ENCODE data around the gene MEGF6.
A peak's percentile ranks its signal among the peaks of the same experiment; 100 is the strongest.

Gene MEGF6

DNA sequence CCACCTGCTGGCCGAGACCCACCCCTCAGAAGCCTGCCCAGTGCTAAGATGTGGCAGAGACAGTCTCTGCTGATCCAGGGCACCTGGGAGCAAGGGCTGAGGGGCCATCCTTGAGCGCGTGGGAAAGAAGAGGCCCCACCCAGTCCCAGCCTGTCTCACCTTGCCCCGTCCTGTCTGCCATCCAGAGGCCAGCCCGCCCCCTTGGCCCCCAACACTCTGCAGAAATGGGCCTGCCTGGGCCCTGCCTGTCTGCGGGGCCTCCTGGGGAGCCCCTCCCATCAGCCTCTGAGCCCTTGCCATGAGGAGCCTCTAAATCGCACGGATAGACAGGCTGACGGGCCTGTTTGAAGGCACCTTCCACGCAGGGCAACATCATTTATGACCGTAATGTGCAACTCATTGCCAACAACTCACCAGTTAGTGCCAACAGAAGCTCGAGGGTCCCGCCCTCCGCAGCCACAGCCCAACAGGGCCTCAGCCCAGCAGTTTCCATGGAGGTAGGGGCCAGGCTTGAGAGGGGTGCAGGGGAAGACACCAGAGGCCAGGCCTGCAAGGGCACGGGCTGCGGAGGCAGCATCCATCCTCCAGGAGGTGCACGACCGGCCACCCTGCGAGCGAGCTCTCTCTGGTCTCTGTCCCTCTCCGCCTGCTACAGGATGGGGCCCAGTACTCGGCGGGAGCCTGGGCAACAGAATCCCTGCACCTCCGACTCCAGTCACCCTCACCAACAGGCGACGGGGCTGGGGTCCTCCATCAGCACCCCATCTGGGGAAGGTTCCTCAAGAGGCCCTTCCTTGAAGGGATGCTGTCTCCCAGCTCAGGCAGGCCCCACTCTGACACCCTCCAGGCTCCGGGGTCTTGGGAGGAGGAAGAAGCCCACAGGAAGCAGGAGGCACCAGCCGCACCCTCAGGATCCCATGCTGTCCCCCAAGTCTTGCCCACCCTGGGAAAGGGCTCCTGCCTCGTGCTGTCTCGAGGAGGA is 78.0 kb downstream of the MEGF6 start:
- no peak for DNase-seq

DNA sequence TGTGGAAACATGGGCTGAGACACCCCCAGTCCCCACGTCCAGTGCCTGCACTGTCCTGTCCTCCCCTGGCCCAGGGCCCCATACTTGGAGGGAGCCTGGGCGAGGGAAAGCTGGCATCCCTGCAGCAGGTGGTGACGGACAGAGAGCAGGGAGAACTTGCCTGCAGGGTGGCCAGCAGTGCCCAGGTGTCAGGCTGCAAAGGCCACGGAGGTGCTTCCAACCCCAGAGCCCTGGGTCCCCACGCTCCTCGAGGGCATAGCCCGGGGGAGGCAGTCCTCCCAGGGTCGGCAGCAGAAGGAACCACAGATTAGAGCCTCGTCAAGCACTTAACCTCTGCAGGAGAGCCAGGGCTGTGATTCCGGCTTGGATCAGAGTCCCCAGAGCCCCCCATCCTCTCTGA is 79.4 kb downstream of the MEGF6 start:
- DNase-seq = no peak

DNA sequence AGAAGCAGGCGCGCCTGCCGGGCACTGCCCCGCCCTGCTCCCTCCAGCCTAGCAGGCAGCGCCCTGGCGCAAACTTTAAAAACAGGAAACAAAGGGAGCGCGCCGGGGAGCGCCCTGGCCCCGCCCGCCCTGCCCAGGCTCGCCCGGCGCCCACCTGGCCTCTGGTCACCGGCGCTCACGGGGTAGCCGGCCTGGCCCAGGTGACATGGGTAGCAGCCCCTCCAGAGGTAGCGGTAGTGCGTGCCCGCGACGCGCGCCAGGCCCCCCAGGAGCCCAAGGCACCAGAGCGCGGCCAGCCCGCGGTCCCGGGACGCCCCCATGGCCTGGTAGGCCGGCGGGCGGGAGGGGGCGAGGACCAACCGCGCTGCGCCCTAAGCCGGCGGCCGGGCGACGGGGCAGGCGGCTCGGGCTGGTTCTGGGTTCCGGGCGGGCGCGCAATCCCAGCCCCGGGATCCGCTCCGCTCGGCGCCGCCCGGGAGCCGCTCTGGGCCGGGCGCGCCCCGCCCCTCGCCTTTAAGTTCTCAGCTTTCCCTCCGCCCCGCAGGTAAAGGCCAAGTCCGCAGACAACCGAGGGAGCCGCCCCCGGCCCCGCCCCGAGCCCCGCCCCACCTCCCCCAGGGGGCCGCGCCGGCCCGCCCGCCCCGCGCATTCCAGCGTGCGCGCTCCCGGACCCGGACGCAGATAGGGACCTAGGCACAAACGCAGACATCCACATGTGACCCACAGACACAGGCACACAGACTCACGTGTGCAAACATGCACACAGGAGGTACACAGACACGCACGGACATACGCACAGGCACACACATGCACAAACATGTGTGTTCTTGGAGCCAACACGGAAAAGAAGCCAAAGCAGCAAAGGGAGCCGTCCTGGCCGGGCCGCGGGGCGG is 80.1 kb downstream of the MEGF6 start:
- peak; percentile 53 for DNase-seq

DNA sequence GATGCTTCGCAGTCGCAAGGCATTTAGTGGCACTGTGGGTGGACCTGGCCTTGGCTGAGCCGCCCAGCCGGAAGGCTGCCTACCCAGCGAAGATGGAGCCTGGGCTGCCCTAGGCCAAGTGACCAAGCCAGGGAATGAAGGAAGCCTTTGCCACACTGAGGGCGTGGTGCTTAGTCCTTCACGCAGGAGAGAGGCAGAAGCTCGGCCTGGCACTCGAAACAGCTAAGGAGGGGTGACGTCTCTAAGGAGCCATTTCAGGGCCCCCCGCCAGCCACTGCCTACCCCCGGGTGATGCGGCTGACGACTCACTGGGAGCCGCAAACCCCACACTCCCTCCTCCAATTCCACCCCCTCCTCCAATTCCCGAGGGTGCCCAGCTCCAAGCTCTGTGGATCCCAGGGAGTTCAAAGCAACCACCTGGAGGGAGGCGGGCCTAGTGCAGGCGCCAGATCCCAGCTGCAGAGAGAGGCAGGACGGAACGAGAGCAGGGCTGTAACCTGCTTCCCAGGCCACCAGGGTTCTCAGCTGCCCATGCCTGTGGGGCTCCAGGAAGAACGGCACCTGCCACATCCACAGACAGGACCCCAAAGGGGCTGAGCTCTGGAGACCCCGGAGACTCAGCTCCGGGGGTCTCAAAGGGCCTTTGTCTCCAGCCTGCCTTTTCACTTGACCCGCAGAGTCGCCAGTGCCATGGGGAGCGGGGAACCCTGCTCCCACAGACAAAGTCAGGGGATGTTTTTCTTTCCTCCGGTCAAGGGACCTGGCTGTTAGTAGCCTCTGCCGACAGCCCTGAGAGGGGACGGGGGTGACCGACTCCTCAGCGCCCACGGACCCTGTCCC is 81.0 kb downstream of the MEGF6 start:
- DNase-seq = no peak

DNA sequence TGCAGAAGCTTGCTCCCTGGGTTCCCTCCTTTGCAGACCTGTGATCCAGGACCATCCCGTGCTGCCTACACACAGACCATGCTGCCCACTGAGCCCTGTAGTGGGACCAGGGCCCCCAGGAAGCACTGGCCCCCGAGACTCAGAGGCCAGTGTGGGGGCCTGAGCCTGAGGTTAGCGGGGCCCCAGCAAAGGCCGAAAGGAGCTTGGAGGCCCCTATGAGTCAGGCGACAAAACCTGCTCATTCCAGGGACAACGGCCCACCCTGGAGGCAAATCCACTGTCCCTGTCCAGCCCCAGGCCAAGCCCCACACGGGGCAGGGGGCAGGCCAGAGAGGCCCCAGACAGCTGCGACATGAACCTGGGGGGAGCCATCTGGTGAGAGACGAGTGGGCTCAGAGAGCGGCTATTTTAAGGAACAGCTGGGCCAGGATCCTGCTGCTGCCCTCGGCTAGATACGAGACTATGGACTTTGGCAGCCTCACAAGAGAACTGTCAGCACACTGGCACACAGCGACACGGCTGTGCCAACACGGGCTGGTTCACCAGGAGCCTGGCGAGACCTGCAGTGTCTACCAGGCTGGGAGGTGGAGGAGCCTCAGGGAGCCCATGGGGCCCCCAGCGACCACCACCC is 82.1 kb downstream of the MEGF6 start:
- no peak for DNase-seq

DNA sequence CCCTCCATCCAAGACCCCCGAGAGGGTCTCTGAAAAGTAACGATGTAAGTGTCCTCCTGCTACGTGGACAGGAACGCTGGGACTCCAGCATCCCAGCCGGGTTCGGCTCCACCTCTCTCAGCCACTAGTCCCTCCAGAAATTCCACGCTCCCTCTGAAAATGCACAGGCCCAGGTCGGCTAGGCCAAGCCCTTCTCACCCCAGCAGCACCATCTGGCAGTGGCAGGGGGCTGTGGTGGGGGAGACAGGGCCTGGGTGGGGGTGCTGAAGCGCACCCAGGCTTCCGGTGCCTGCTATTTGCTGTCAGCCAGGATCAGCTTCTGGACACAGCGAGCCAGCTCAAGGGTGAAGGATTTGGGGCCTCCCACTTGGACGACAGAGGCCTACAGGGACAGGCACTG is 83.5 kb downstream of the MEGF6 start:
- no peak for DNase-seq

DNA sequence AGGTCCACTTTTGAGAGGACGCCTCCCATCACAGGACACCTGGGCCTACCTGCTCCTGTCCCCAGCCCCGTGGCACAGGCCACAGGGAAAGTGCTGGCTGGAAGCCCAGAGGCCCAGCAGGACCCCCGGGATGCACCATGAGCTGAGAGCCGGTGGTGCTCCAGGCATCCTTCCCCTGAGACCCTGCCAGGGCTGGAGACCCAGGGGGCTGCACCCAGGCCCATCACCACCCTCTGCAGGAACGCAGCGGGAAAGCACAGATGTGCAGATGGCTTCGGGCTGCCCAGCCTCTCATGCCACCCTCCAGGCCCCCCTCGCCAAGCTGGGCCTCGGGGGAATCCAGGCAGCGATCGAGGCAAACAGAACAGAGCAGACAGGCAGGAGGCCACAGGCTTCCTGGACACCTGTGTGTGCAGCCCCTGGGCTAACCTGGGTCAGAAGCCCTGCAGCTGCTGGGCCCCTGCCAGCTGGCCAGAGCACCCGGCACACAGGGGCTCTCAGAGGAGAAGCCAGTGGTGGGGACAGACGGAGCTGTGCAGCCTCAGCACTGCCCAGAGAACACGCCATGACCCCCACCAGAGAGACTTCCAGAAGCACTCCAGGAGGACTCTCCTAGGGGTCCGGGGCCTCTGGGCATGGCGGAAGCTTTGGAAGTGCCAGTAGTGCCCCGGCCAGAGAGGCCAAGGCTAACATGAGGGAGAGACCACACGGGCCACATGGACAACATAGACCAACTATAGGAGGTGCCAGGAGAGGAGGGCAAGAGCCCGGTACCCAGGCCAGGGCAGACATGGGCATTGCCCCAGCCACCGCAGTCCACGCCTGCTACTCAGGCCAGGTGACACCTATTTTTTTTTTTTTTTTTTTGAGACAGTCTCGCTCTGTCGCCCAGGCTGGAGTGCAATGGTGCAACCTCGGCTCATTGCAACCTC is 85.5 kb downstream of the MEGF6 start:
- no peak for DNase-seq

DNA sequence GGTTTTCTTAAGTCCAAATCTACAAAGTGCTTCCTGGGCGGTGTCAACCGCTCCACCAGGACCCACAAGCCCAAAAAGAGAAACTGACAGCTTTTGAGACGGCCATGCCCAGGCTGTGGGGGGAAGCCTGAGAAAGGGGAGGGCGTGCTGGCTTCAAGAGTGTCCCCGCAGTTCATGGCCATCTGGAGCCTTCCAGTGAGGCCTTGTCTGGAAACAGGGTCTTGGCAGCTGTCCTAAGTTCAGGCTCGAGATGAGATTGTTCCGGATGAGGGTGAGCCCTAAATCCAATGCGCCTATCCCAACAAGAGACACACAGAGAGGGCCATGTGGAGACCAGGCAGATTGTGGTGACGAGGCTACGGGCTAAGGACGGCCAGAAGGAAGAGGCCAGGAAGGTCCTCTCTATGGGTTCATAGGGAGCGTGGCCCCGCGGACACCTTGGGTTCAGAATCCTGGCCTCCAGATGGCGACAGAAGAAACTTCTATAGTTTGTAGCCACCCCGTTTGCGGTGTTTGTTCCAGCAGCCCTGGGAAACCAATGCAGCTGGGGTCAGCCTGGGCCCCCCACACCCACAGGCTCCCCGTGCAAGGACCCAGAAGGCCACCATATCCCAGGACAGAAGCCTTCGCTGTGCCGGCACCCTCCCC is 86.6 kb downstream of the MEGF6 start:
- DNase-seq = no peak

DNA sequence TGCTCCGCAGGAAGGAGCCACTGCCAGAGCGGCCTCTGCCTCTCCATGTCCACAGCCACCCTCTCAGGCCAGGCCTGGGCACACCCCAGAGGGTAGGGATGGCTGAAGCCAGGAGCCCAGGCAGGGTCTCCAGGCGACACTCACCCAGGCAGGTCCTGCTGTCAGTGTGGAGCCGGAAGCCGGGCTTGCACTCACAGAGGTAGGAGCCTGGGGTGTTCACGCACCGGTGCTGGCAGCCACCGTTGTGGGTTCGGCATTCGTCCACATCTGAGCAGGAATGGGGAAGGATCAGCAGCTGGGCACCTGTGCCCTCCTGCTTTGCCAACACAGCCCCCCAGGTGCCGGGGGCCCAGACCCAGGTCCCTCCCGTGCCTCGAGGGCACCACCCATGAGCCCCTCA is 87.3 kb downstream of the MEGF6 start:
- no peak for DNase-seq

DNA sequence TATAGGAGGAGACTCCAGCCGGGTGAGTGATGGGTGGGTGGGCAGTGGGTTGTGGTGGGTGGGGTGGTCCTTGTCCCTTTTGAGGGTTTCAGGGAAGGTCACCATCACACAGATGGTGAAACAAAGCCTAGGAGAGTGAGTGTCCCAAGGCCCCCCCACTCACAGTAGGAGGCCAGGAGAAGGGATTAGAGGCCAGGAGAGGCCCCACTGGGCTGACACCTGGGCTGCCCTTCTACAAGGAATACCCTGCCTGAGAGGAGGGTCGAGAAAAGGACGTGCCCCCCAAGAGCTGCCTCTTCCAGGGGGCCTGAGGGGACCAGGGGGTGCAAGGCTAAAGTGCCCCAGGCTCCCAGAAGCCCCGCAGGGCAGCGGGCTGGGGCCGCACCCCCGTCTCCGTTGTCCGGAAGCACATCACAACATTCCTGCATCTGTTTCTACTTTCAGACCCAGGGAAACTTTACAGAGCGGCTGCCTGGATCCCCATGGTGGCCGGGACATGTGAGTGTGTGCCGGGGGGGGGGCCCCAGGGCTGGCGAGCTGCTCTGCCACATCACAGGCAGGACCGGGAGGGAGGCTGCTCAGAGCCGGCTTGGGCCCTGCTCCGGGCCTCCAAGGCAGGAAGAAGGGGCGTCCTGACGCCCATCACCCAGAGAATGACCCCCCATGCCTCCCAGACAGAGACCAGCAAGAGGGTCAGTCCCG is 88.6 kb downstream of the MEGF6 start:
- DNase-seq = no peak

DNA sequence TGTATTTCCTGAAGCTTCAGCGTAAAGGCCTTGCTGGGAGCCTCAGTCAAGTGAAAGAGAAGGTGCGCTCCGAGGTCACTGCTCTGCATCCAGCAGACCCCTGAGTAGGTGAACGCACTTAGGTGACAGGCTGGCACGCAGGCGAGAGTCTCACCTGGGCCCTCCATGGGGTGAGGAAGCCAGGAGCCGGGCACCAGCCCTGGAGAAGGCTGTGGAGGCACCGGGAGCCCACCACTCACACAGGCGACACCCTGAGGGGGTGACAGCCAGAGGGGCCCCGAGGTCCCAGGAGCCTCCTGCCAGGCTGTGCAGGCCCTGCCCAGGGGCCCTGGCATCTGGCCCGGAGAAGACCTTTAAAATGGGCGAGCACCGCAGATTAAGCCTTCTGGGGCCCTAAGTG is 89.2 kb downstream of the MEGF6 start:
- DNase-seq = no peak

DNA sequence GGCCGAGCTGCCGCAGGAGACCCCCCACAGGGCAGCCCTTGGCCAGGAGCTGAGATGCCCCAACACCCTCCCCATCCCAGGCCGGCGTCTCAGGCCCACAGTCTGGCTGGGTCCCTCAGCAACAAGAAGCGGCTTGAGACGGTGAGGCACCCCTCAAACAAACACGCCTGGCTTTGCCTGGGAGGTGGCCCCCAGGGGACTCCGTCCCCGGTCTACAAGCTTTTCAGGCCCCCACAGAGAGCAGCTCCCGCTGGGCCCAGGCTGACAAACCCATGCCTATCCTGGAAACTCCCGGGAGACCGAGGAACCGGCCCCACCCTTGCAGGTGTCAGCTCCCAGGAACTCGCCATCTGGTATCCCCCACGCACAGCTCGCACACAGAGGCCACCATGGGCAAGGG is 89.9 kb downstream of the MEGF6 start:
- DNase-seq = no peak

DNA sequence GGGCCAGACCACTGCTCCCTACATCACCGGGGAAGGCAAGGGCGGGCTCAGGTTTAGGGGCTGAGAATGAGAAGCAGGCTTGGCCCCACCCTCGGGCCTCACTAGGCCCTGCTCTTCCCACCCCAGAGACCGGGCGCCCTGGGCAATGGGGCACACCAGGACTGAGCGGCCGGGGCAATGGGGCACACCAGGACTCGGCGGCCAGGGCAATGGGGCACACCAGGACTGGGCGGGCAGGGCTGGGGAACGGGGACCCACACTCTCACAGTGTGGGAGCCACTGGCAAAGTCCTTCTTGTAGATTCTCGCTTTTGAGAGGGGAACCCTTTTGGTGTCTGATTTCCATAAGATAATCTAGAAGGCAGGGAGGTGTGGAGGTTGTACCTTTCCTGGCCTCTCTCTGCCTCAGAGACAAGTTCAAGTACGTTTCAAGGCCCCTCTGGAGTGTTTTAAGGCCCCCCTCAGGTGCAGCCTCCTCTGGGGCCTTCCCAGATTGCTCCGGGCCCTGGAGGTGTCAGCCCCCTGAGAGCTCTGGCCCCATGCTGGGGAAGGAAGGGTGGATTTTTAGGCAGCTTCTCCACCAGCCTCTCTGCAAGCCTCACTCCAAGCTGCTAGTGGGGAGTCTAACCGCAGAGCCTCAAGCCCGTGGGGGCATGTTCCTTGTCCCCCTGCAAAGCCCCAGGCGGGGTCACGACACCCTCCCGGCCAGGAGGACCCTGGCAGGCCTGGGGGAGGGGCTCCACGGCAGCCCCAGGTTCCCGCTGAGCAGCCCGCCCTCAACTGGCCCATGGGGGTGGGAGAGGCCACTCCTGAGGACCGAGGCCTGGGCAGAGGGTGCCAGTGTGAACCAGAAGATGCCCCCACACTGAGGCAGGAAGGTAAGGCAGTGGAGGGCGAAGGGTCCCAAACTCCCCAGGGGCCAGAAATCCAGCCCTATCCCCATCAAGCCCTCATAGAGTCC is 90.6 kb downstream of the MEGF6 start:
- DNase-seq = no peak

DNA sequence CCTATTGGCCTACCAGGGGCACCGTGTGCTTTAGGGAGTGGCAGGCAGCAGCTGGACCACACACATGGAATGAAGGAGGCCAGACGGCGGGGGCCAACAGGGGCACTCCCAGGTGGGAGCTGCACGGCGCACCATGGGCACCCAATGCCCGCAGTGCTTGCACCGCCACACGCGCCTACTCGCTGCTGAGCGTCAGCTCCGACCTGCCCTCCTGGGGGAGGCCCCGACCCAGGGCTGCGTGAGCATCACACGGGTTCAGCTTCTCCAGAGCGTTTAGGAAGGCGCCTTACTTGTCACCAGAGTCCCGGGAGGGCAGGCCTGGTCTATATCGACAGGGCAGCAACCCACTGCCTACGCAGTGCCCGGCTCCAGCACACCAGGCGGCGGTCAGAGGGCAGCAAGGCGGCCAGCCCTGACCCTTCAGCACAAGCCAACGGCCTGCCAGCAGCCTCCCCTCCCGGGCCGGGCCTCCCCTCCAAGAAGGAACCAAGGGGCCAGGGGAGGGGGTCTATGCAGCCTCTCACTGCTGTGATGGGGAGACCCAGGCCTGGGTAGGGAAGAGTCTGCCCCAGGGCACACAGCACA is 91.9 kb downstream of the MEGF6 start:
- no peak for DNase-seq

DNA sequence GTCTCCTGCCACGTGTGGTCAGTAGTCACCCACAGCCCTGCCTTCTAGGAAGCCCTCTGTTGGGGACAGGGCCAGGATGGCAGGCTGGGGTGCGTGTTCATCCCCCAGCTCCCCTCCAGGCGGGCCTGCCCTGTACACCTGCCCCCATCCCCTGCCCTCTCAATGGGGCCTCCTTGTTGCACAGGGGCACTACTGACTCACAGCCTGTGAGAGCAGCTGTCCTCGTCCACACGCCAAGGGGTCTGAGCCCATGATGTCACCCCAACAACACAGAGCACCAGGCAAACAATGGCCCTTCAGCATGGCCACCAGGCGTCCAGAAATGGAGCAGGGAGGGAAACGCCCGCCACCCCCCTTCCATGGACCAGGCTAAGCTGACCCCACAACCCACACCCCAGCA is 92.6 kb downstream of the MEGF6 start:
- DNase-seq = no peak

DNA sequence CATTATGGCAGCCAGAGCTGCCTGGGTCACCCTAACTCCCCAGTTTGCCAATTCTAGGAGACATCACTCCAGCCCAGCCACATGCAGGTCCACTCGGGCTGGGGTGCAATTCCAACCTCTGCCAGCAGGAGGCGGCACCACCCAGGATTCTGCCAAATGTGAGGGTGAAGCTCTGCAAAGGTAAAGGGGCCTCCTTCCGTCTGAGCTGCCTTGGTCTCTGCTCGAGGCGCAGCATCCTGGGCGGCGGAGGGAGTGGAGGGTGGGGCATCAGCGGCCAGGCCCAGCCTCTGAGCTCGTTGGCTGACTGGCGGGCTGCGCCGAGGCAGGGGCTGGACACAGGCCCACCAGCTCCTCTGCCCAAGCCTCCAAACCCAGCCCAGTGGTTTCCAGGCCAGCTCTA is 93.1 kb downstream of the MEGF6 start:
- no peak for DNase-seq

DNA sequence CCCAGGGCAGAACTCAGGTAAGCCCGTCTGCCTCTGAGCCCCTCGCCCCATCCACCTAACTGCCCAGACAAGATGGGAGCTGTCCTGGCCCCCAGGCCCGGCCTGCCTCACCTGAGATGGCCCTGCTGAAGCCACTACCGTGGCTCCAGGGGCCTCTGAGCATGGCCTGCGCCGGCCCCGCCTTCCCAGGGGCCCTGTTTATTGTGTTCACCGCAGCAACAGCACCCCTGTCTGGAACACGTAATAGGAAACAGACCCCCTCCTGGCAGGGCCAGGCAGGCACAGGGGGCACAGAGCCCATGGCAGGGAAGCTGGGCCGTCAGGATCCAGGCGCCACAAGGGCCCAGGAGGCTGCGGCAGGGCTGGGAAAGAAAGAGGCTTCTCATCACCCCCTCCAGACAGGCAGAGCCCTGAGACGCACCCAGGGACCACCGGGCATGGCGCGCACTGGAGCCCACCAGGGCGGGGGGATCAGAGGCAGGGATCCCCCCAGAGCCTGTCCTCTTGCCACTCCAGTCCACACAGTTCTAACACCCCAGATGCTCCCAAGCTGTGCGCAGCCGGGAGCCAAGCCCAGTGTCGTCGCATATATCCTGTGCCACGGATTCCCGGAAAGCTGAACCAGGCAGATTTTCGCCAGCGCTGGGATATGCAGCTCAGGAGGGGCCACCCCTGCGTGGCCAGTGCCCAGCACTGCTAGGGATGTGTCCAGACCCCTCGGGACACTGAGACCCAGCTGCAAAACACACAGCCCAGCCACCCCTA is 94.2 kb downstream of the MEGF6 start:
- DNase-seq = no peak

DNA sequence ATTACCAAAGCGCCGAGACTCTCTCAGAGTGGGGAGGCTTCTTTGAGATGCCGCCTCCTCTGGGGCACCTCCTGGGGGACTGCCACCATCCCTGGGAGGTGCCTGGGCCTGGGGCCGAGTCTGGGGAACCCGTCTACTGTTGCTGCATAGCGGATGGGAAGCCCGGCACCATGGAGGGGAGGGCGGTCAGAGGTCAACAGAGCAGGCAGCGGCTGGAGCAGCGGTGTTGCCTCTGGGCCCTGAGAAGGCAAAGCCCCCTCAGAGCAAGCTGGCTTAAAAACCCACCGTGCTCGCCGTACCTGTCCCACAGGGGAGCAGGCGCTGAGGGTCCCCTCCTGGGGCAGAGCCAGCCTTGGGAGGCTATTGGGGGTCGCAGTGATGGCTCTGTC is 94.8 kb downstream of the MEGF6 start:
- no peak for DNase-seq

All from suppressor macrophage treated with lipopolysaccharide for 4 hours (primary cell).